GM12874 (cell line): ENCODE measurements around the gene CNTROB.

Source experiments
- CTCF ChIP-seq: IDR thresholded peaks from 2 replicates; pipeline ENCODE4 v1.5.1; 2011; ENCODE audit warnings: low read depth, mild to moderate bottlenecking, control low read depth, low read length, moderate library complexity; ENCODE audit not compliant: insufficient read depth

CNTROB gene

GRCh38 chr17:7993972-7994589 is 62.1 kb downstream of the CNTROB start:
- no peak for TF ChIP-seq CTCF

GRCh38 chr17:7995724-7996123 is 63.7 kb downstream of the CNTROB start:
- no peak for TF ChIP-seq CTCF

- TF ChIP-seq CTCF: peak; percentile 28; the same call in 1 of the 2 replicates
Observed at GRCh38 chr17:7997186-7997585, 65.2 kb downstream of the CNTROB start.
